Epithelial cell of proximal tubule (primary cell): Measurements from ENCODE around the gene ERF. TPM values are rescaled to one million over a fixed set of nuclear protein-coding genes. Genes with fewer than 3 reads are reported as not detected.

Source experiments
- DNase-seq: peaks from one replicate; pipeline ENCODE4 v3.0.0-alpha.2; 2011; ENCODE audit warnings: low read depth
- H3K4me3 ChIP-seq: 2 replicates; pipeline ENCODE4 v1.5.1; 2011; ENCODE audit warnings: low read depth, mild to moderate bottlenecking, low read length
- CTCF ChIP-seq: conservative IDR thresholded peaks from 2 replicates; pipeline ENCODE4 v1.5.1; 2012; ENCODE audit warnings: low read depth, mild to moderate bottlenecking, low read length
- total RNA-seq: library from RNA; depleted of rRNA; stranded (reverse); fragments of >200 nt; gene quantifications from 2 replicates; pipeline ENCODE4 v1.2.3, GENCODE V29; 2015

Gene ERF
- total RNA-seq, 1 donor from 2014 or later, result 36.3 TPM

- H3K4me3 ChIP-seq, result no peak overlapping the region
- no peak for TF ChIP-seq CTCF
- no peak for DNase-seq
These were observed 7.2 kb downstream of the ERF start for GRCh38 chr19:42247640-42248199.

DNA sequence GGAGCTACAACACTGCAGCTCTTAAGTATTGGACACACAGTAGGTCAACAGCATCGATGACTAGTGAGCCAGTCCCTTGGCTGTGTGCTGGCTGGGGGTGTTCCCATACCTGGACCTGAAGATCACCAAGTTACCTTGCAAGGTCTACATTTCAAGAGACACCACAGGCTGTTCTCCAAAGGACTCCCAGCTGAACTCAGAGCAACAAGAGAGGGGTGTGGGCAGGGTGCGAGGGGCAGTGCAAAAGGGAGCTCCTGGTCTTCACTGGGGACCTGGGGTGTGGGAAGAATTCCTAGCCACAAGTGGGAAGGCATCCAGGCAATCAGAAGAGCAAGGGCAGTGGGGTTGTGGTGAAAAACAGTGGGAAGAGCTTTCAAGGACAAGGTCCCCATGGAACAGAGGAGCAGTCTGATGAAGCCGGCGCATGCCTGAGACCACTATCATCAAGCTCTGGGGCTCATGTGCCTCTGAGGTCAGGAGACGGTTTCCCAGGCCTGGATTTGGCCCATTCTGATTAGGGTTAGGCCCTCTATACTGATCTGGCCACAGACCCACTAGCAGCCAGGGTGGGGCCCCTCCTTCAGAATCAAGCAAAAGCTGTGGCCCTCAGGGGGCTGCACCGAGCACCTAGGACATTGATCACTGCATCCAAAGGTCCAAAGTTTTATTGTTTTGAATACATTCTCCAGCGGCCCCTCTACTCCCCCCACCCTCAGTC lies 7.8 kb downstream of the ERF start:
- no peak overlapping the region for H3K4me3 ChIP-seq
- TF ChIP-seq CTCF, result no peak
- DNase-seq, result no peak

GRCh38 chr19:42246143-42246921 lies 8.6 kb downstream of the ERF start:
- no peak for DNase-seq
- peak; percentile 75 for TF ChIP-seq CTCF

GRCh38 chr19:42245231-42245630 lies 9.7 kb downstream of the ERF start:
- TF ChIP-seq CTCF, result no peak
- DNase-seq, result no peak
- peak overlapping the region; percentile 93 for H3K4me3 ChIP-seq

More at GRCh38 chr19:42246143-42246921, 8.6 kb downstream of the ERF start:
- H3K4me3 ChIP-seq, result no peak overlapping the region

DNA sequence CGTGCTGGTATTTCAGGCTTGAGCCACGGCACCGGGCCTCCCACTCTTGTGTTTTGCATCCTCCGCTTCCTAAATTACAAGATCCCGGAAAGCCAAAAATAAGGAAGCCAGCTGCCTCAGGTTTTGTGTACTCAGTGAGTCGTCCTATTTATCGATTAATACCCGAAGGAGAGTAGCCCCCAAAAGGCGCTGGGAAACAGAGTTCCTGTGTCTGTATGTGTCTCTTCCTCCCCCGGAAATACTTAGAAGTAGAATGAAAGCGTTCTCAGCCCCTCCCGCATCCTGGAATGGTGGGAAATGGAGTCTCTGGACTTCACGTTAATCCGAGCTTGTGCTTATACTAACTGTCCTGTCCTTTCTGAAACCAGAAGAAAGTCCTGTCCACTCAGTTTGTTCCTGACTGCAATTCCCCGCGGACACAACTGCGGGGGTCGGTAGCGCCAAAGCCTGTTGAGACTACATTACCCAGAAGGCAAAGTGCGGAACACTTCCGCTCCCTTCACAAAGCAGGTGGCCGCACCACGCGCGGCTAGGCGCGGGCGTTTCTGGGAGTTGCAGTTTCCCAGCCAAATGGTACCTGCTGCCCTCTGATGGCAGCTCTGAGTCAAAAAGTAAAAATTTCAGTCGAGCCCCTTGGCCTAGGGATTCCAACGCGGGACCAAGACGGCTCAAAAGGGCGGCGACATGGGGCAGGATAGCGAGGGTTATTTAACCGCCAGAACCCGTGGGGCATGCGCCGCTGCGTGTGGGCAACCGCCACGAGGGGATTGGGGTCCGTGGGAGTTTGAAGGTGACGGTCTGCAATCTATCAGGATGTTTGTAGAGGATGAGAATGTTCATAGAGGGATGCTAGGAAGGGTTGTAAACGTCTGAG lies 10.3 kb downstream of the ERF start:
- H3K4me3 ChIP-seq, result peak overlapping the region; percentile 93
- DNase-seq, result peak; percentile 61
- TF ChIP-seq CTCF, result peak; percentile 63
